ENCODE results near the gene RAPGEF5.

Gene RAPGEF5

DNA sequence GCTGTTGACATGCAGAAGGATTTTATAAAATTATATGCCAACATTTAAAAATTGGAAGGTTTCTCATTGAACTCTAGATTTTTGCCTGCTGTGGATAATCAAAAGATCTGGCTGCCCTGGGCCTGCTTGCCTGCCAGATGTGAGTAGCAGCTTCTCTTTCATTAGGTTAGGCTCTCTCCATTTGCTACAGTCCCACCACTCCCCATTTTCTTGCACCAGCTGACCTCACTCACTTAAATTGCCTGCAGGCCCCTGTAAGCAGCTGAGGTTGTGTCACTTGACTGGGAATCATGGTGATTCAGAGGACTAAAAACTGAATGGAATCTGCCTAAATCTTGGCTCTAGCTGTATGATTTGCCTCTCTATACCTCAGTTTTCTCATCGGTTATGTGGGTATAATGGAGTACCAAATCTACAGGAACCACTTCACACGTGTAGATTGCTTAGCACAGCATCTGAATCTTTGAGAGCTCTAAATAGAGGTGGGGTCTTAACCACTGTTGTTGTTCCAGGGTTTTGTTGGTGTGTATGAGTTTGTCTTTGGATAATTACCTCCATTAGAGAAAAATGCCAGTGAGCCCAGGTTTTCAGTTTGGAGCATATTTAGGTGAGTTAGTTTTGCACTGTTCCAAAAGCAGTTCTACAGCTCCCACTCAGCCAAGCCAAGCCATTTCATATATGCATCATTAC lies 18.6 kb upstream of the RAPGEF5 start:
- no peaks in the 10 kb centered on the region for H3K27me3 ChIP-seq (ENCODE audit: insufficient read depth, low read depth, severe bottlenecking)
- no peak for DNase-seq

GRCh38 chr7:22373911-22374310 lies 17.0 kb upstream of the RAPGEF5 start:
- H3K27ac ChIP-seq, result no peak overlapping the region
- H3K27me3 ChIP-seq (ENCODE audit: insufficient read depth, low read depth, severe bottlenecking), result no peaks in the 10 kb centered on the region
- DNase-seq, result no peak
- H3K4me3 ChIP-seq (ENCODE audit: low read depth, low read length), result no peak overlapping the region
- H3K9me3 ChIP-seq (ENCODE audit: severe bottlenecking), result no peaks in the 10 kb centered on the region
- H3K36me3 ChIP-seq, result no peaks in the 10 kb centered on the region
- TF ChIP-seq CTCF (IDR thresholded peaks at IDR 0.05; ENCODE audit: low read depth, low read length), result no peak

More for the DNA sequence above, 18.6 kb upstream of the RAPGEF5 start:
- no peaks in the 10 kb centered on the region for H3K9me3 ChIP-seq (ENCODE audit: severe bottlenecking)
- no peak overlapping the region for H3K27ac ChIP-seq
- H3K36me3 ChIP-seq, result no peaks in the 10 kb centered on the region
- TF ChIP-seq CTCF (IDR thresholded peaks at IDR 0.05; ENCODE audit: low read depth, low read length), result no peak
- H3K4me3 ChIP-seq (ENCODE audit: low read depth, low read length), result no peak overlapping the region

DNA sequence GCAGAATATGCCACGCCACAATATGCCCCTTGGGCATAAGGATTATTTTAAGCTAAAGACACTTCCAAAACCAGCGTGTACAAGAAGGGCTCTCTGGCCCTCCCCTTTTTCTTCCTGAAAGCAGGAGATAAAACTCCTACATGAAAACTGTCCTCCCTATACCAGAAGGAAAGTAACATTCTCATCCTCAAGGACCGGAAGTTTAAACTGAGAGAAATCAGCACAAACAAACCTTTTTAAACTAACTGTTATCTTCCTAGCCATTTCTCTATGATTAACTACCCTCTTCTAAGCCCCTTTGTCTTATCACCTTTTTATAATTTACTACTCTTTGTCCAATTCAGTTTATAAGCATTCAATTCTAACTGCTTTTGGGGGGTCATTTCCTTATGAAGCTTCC lies 16.4 kb upstream of the RAPGEF5 start:
- Histone ChIP-seq H3K9me3 (ENCODE audit: severe bottlenecking) (no peaks in the 10 kb centered on the region), H3K27me3 (ENCODE audit: insufficient read depth, low read depth, severe bottlenecking) (no peaks in the 10 kb centered on the region), H3K36me3 (no peaks in the 10 kb centered on the region), H3K27ac (no peak overlapping the region), H3K4me3 (ENCODE audit: low read depth, low read length) (no peak overlapping the region)
- TF ChIP-seq CTCF (IDR thresholded peaks at IDR 0.05; ENCODE audit: low read depth, low read length), result no peak
- DNase-seq, result no peak

DNA sequence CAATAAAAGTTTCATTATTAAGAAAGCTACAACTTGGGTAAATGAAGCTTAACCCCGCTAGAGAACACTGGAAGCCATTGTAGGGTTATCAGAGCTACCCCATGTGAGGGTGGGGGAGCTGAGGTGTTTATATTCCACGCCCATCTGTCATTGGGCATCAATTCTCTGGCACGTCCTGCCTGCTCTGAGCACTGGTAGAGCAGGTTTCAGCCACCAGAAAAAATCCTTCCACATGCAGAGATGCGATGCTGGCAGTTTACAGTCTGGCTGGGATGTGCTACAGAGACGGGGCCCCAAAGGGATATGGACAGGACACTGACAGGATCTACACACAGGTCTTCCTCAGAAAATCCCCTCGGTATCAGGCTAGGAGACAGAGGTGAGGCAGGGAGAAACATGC lies 15.9 kb upstream of the RAPGEF5 start:
- Histone ChIP-seq H3K36me3 (no peaks in the 10 kb centered on the region), H3K27me3 (ENCODE audit: insufficient read depth, low read depth, severe bottlenecking) (no peaks in the 10 kb centered on the region), H3K4me3 (ENCODE audit: low read depth, low read length) (no peak overlapping the region), H3K27ac (no peak overlapping the region), H3K9me3 (ENCODE audit: severe bottlenecking) (no peaks in the 10 kb centered on the region)
- TF ChIP-seq CTCF (IDR thresholded peaks at IDR 0.05; ENCODE audit: low read depth, low read length), result no peak
- DNase-seq, result no peak

DNA sequence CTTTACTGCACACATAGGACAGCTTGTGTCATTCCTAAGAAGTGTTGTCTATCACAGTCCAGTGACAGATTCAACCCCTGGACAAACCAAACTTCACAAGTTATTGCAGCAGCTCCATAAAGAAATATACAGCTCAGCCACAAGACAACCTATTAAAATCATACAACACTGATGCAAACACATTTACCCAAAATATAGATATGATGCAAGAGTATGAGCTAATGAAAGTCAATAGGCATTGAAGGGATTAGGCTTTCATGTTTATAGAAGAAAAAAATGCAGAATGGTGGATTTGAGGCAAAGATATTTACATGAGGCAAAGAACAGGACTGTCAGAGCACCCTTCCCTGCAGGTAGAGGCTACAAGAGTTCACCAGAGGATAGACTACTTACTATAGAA lies 14.9 kb upstream of the RAPGEF5 start:
- Histone ChIP-seq H3K27me3 (ENCODE audit: insufficient read depth, low read depth, severe bottlenecking) (no peaks in the 10 kb centered on the region), H3K4me3 (ENCODE audit: low read depth, low read length) (no peak overlapping the region), H3K36me3 (no peaks in the 10 kb centered on the region), H3K27ac (peak overlapping the region; percentile 59), H3K9me3 (ENCODE audit: severe bottlenecking) (no peaks in the 10 kb centered on the region)
- DNase-seq, result no peak
- TF ChIP-seq CTCF (IDR thresholded peaks at IDR 0.05; ENCODE audit: low read depth, low read length), result no peak

- peak; percentile 81 for DNase-seq
- Histone ChIP-seq H3K36me3 (no peaks in the 10 kb centered on the region), H3K9me3 (ENCODE audit: severe bottlenecking) (no peaks in the 10 kb centered on the region), H3K4me3 (ENCODE audit: low read depth, low read length) (peak overlapping the region; percentile 13; the same call in 1 of the 2 replicates), H3K27me3 (ENCODE audit: insufficient read depth, low read depth, severe bottlenecking) (no peaks in the 10 kb centered on the region), H3K27ac (peak overlapping the region; percentile 66)
- TF ChIP-seq CTCF (IDR thresholded peaks at IDR 0.05; ENCODE audit: low read depth, low read length), result no peak
Observed at GRCh38 chr7:22364900-22365299, 7.9 kb upstream of the RAPGEF5 start.

Measured in WERI-Rb-1 (cell line).